Mesendoderm (in vitro differentiated cells): ENCODE data around the gene ACOT9. TPM values are rescaled to one million over a fixed set of nuclear protein-coding genes. Genes with fewer than 3 reads are reported as not detected.
"Not testable (repeated sequence)": the region's sequence is repeated elsewhere in the genome, so short reads cannot be mapped to it uniquely, and the experiment has no call there.

Source experiments
- DNase-seq: peaks from one replicate; pipeline ENCODE4 v3.0.0; 2013
- H2AK5ac ChIP-seq: 2 replicates; pipeline ENCODE4 v1.6.1; 2013; ENCODE audit warnings: low read length, inconsistent platforms
- H2BK120ac ChIP-seq: 2 replicates; pipeline ENCODE4 v1.6.1; 2013; ENCODE audit warnings: low read depth, mild to moderate bottlenecking, low read length, moderate library complexity, mixed read lengths
- H2BK15ac ChIP-seq: replicated peaks from 2 replicates; pipeline ENCODE4 v1.6.1; 2013; ENCODE audit warnings: low read depth, mild to moderate bottlenecking, moderate library complexity
- H2BK5ac ChIP-seq: 2 replicates; pipeline ENCODE4 v1.6.1; 2013; ENCODE audit warnings: low read length, inconsistent platforms
- H3K18ac ChIP-seq: 2 replicates; pipeline ENCODE4 v1.6.1; 2013; ENCODE audit warnings: mild to moderate bottlenecking, low read length, mixed read lengths
- H3K23ac ChIP-seq: one replicate; pipeline ENCODE4 v1.6.1; 2013; ENCODE audit warnings: low read length
- H3K27ac ChIP-seq: 2 replicates; pipeline ENCODE4 v1.5.1; 2013; ENCODE audit warnings: low read depth, mild to moderate bottlenecking, inconsistent platforms, low read length, moderate library complexity
- H3K27me3 ChIP-seq: 2 replicates; pipeline ENCODE4 v1.6.1; 2013; ENCODE audit warnings: low read length, control low read depth, mild to moderate bottlenecking, inconsistent platforms; ENCODE audit not compliant: insufficient read depth, poor library complexity
- H3K36me3 ChIP-seq: 2 replicates; pipeline ENCODE4 v1.6.1; 2013; ENCODE audit warnings: low read length, inconsistent platforms; ENCODE audit not compliant: control insufficient read depth, insufficient read depth
- H3K4ac ChIP-seq: one replicate; pipeline ENCODE4 v1.6.1; 2013; ENCODE audit warnings: low read depth, mild to moderate bottlenecking, low read length, moderate library complexity
- H3K4me1 ChIP-seq: 2 replicates; pipeline ENCODE4 v1.6.1; 2013; ENCODE audit warnings: low read depth, low read length, inconsistent platforms; ENCODE audit not compliant: control insufficient read depth
- H3K4me2 ChIP-seq: 2 replicates; pipeline ENCODE4 v1.6.1; 2013; ENCODE audit warnings: low read length
- H3K4me3 ChIP-seq: 2 replicates; pipeline ENCODE4 v1.5.1; 2013; ENCODE audit warnings: mild to moderate bottlenecking, low read length
- H3K56ac ChIP-seq: one replicate; pipeline ENCODE4 v1.6.1; 2013; ENCODE audit warnings: low read length
- H3K79me1 ChIP-seq: 2 replicates; pipeline ENCODE4 v1.6.1; 2013; ENCODE audit warnings: low read length, inconsistent platforms
- H3K79me2 ChIP-seq: 2 replicates; pipeline ENCODE4 v1.6.1; 2013; ENCODE audit warnings: mild to moderate bottlenecking, low read length; ENCODE audit not compliant: control insufficient read depth, insufficient read depth
- H3K9ac ChIP-seq: 2 replicates; pipeline ENCODE4 v1.6.1; 2013; ENCODE audit warnings: low read length, inconsistent platforms
- H4K5ac ChIP-seq: one replicate; pipeline ENCODE4 v1.6.1; 2013; ENCODE audit warnings: low read length
- H4K8ac ChIP-seq: one replicate; pipeline ENCODE4 v1.6.1; 2013; ENCODE audit warnings: low read depth, mild to moderate bottlenecking, control low read depth, low read length, moderate library complexity
- WGBS: extraction: QIAGEN DNeasy Blood & Tissue Kit; methylation state at CpG from one replicate; pipeline ENCODE4 v1.1.7; 2013; ENCODE audit warnings: low lambda C conversion rate, missing lambda C conversion rate; ENCODE audit not compliant: insufficient coverage; ENCODE audit errors: extremely low coverage; 5-methylcytosine and 5-hydroxymethylcytosine counted together
- small RNA-seq: library from polyadenylated mRNA; stranded (forward); fragments of <200 nt; extraction: miRNeasy Mini kit (QIAGEN cat#:217004); gene quantifications from one replicate; pipeline ENCODE3, GENCODE V24; 2013; ENCODE audit not compliant: insufficient read depth

ACOT9 gene

GRCh38 chrX:23660083-23660765 lies 82.9 kb downstream of the ACOT9 start:
- no CpG with 5 or more reads among the region's 8 CpGs for WGBS
- not testable (repeated sequence) for H3K27me3 ChIP-seq, H2BK5ac ChIP-seq, H4K5ac ChIP-seq, H2BK120ac ChIP-seq, H3K4me3 ChIP-seq, H3K4ac ChIP-seq, H2AK5ac ChIP-seq, H3K36me3 ChIP-seq, H3K79me1 ChIP-seq, H3K79me2 ChIP-seq, H3K4me1 ChIP-seq, H3K23ac ChIP-seq, H3K18ac ChIP-seq, H4K8ac ChIP-seq, H2BK15ac ChIP-seq, H3K9ac ChIP-seq, H3K4me2 ChIP-seq
- DNase-seq: peak; percentile 85
- Histone ChIP-seq H3K27ac (peak overlapping the region; percentile 76), H3K56ac (peak overlapping the region; percentile 64)

GRCh38 chrX:23659339-23659738 lies 83.7 kb downstream of the ACOT9 start:
- Histone ChIP-seq H3K4ac (no peak overlapping the region), H2AK5ac (no peak overlapping the region), H3K27ac (peak overlapping the region; percentile 76), H3K23ac (no peak overlapping the region), H3K79me1 (no peaks in the 10 kb centered on the region), H3K36me3 (no peaks in the 10 kb centered on the region), H3K18ac (no peak overlapping the region), H3K9ac (no peak overlapping the region), H3K27me3 (no peaks in the 10 kb centered on the region), H3K4me2 (no peak overlapping the region), H4K5ac (no peak overlapping the region), H3K56ac (peak overlapping the region; percentile 64), H4K8ac (no peak overlapping the region), H3K79me2 (peaks cover 2% of the 10 kb centered on the region), H3K4me3 (no peak overlapping the region), H2BK15ac (no peak overlapping the region), H2BK5ac (peak overlapping the region; percentile 76), H2BK120ac (no peak overlapping the region), H3K4me1 (peaks cover 4% of the 10 kb centered on the region)
- no CpG with 5 or more reads among the region's 4 CpGs for WGBS
- DNase-seq: peak; percentile 28

- Histone ChIP-seq H3K27ac (no peak overlapping the region), H3K23ac (no peak overlapping the region), H2BK5ac (no peak overlapping the region), H4K5ac (no peak overlapping the region), H2AK5ac (no peak overlapping the region), H3K4me3 (no peak overlapping the region), H2BK15ac (no peak overlapping the region), H3K79me1 (no peaks in the 10 kb centered on the region), H3K56ac (peak overlapping the region; percentile 15), H3K18ac (no peak overlapping the region), H3K4me2 (no peak overlapping the region), H2BK120ac (no peak overlapping the region), H3K79me2 (peaks cover 2% of the 10 kb centered on the region), H3K27me3 (no peaks in the 10 kb centered on the region), H4K8ac (no peak overlapping the region), H3K4ac (no peak overlapping the region), H3K9ac (no peak overlapping the region), H3K4me1 (peaks cover 4% of the 10 kb centered on the region), H3K36me3 (no peaks in the 10 kb centered on the region)
- no CpG with 5 or more reads among the region's 3 CpGs for WGBS
- DNase-seq: no peak
Observed at GRCh38 chrX:23656684-23657083, 86.4 kb downstream of the ACOT9 start.

GRCh38 chrX:23656091-23656490 lies 87.0 kb downstream of the ACOT9 start:
- Histone ChIP-seq H3K18ac (no peak overlapping the region), H2BK120ac (no peak overlapping the region), H3K4ac (no peak overlapping the region), H3K4me3 (no peak overlapping the region), H3K27ac (no peak overlapping the region), H3K23ac (no peak overlapping the region), H3K27me3 (no peaks in the 10 kb centered on the region), H2BK15ac (no peak overlapping the region), H4K5ac (no peak overlapping the region), H3K79me1 (no peaks in the 10 kb centered on the region), H3K56ac (no peak overlapping the region), H2AK5ac (no peak overlapping the region), H3K9ac (no peak overlapping the region), H3K36me3 (no peaks in the 10 kb centered on the region), H4K8ac (no peak overlapping the region), H2BK5ac (no peak overlapping the region), H3K4me2 (no peak overlapping the region), H3K79me2 (peaks cover 2% of the 10 kb centered on the region), H3K4me1 (peaks cover 4% of the 10 kb centered on the region)
- DNase-seq: no peak
- no CpG with 5 or more reads among the region's 5 CpGs for WGBS

Small RNA genes within 50 kb of the gene (small RNA-seq; reads per million reads assigned to genes)
- gene RF00019: not detected
